ENCODE measurements around the gene SSR2. TPM values are rescaled to one million over a fixed set of nuclear protein-coding genes. Genes with fewer than 3 reads are reported as not detected.

SSR2 gene
- total and polyA plus RNA-seq, 7 donors, result 44.6 to 255 (median 77.5) TPM

GRCh38 chr1:156019946-156020292, 832 bp downstream of the SSR2 start:
- intact Hi-C loops (cut with DNase I), result loop anchor here in 1 of 2 donors (5.0 kb wide), 1 partner anchor 37 kb away; no protein-coding TSS in a partner anchor
- no peak for TF ChIP-seq CTCF (IDR thresholded peaks at IDR 0.05)
- peaks cover 12% of the 10 kb centered on the region for H3K4me1 ChIP-seq
- 35 to 46% (median 41%) methylated on average over 8 of the region's 8 CpGs for WGBS, 3 donors
- peak overlapping the region; percentile 87 for H3K4me3 ChIP-seq
- H3K27me3 ChIP-seq (ENCODE audit: insufficient read depth in 3 of 3, low read length in 2 of 3), result no peaks in the 10 kb centered on the region
- ATAC-seq (no peak), DNase-seq (no peak)
- peak overlapping the region; percentile 88 for H3K27ac ChIP-seq
- peaks cover 7 to 46% of the 10 kb centered on the region in 2 donors for H3K36me3 ChIP-seq (ENCODE audit: insufficient read depth in 1 of 2, low read depth in 1 of 2)
- H3K9me3 ChIP-seq, result no peaks in the 10 kb centered on the region

DNA sequence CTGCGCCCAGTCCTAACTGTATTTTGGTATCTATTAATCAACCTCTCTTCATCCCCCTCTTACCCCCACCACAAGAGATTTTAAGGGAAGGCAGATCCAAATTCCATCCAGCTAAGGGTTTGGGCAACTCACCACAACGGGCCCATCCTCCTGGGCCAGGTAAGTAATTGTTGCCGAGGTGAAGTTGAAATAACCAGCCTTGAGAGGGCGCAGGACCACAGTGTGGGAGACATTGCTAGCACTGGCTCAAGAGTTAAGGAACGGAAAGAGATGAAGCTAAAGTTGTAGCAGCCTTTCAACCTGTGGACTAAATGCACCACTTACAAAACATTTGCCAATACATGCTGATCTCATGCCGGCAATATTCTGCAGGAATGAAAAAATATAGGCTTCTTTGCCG, 5.9 kb downstream of the SSR2 start:
- H3K4me3 ChIP-seq, result no peak overlapping the region
- DNase-seq (no peak), ATAC-seq (no peak)
- H3K9me3 ChIP-seq, result no peaks in the 10 kb centered on the region
- peaks cover 25 to 97% of the 10 kb centered on the region in 2 donors for H3K36me3 ChIP-seq (ENCODE audit: insufficient read depth in 1 of 2, low read depth in 1 of 2)
- intact Hi-C loops (cut with DNase I), result loop anchor here in 1 of 2 donors (5.0 kb wide), 1 partner anchor 42 kb away; no protein-coding TSS in a partner anchor
- H3K27me3 ChIP-seq (ENCODE audit: insufficient read depth in 3 of 3, low read length in 2 of 3), result no peaks in the 10 kb centered on the region
- no peak for TF ChIP-seq CTCF (IDR thresholded peaks at IDR 0.05)
- WGBS, 3 donors, result 93 to 96% (median 93%) methylated on average over 7 of the region's 7 CpGs
- H3K27ac ChIP-seq, result no peak overlapping the region
- H3K4me1 ChIP-seq, result peaks cover 5% of the 10 kb centered on the region

DNA sequence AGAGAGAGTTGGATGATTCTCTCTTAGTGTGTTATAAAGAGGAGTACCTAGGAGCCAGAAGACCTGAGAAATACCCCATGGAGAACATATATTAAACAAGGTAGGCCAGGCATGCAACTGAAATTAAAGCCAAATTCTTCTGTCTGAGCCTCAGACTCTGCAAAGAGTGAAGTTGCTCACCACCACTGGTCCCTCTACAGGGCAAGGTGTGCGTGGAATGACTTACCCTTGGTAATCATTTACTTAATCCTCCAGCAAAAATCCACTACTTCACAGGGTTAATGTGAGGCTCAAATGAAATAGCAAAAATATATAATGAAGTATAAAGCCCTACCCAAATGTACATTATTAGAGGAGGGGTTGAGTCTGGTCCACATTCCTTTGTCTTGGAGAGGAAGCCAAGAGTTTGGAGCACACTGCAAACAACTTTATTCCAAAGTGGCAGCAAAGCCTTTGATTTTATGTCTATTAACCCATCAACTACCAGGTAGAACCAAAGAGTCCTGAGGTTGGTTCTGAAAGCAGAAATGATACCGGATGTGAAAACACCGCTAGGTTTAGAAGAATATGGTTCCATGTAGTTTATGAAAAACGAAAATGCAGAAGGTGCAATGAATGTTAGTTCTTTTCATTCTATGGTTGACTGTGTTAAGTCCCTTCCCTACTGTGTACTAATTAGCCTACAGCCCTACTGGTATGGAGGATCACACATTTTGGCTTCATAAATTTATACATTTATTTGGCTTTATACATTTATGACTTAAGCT, 8.5 kb downstream of the SSR2 start:
- no peak for DNase-seq
- WGBS, 3 donors, result 91 to 95% (median 93%) methylated on average over 4 of the region's 4 CpGs
- Histone ChIP-seq H3K4me3 (no peak overlapping the region), H3K27ac (no peak overlapping the region), H3K27me3 (ENCODE audit: insufficient read depth in 3 of 3, low read length in 2 of 3) (no peaks in the 10 kb centered on the region), H3K9me3 (no peaks in the 10 kb centered on the region), H3K4me1 (peaks cover 5% of the 10 kb centered on the region), H3K36me3 (ENCODE audit: insufficient read depth in 1 of 2, low read depth in 1 of 2) (peaks cover 27 to 90% of the 10 kb centered on the region in 2 donors)
- no peak for ATAC-seq
- TF ChIP-seq CTCF (IDR thresholded peaks at IDR 0.05), result no peak
- intact Hi-C loops (cut with DNase I), result no loop called here

GRCh38 chr1:156009404-156009803, 11.3 kb downstream of the SSR2 start:
- WGBS, 3 donors, result 40 to 43% (median 41%) methylated on average over 3 of the region's 3 CpGs
- H3K36me3 ChIP-seq (ENCODE audit: insufficient read depth in 1 of 2, low read depth in 1 of 2), result peaks cover 22 to 63% of the 10 kb centered on the region in 2 donors
- peaks cover 5% of the 10 kb centered on the region for H3K4me1 ChIP-seq
- intact Hi-C loops (cut with DNase I), result no loop called here
- H3K27me3 ChIP-seq (ENCODE audit: insufficient read depth in 3 of 3, low read length in 2 of 3), result no peaks in the 10 kb centered on the region
- DNase-seq (no peak), ATAC-seq (no peak)
- no peak overlapping the region for H3K27ac ChIP-seq
- H3K9me3 ChIP-seq, result no peaks in the 10 kb centered on the region
- H3K4me3 ChIP-seq, result no peak overlapping the region
- no peak for TF ChIP-seq CTCF (IDR thresholded peaks at IDR 0.05)

Data from psoas muscle (tissue), 8 donors.